ENCODE data around the gene MVB12B.

MVB12B gene

DNA sequence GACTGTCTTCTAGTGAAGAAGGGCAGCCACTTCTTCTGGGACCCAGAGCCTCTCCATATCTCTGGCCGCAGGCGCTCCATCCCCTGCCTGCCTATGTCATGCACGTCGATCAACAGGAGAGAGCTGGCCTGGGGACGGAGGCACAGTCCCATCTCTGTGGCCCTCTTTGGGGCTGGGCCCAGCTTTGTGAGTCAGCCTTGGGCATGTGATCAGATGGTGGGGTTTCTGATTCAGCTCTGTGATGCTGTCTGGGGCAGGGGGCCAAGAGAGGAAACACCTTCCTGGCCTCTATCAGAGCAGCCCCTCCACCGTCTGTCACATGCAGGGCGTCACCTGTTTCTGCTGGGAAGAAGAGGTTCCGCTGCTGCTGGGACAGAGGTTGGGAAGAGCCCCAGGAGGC, 72.6 kb downstream of the MVB12B start:
- TF ChIP-seq POLR2A (IDR thresholded peaks at IDR 0.05; ENCODE audit: low read length) (no peak), GATA1 (IDR thresholded peaks at IDR 0.05; ENCODE audit: low read depth, low read length) (no peak)
- no peak for DNase-seq

GRCh38 chr9:126399789-126400188, 73.2 kb downstream of the MVB12B start:
- TF ChIP-seq GATA1 (IDR thresholded peaks at IDR 0.05; ENCODE audit: low read depth, low read length) (no peak), POLR2A (IDR thresholded peaks at IDR 0.05; ENCODE audit: low read length) (no peak)
- no peak for DNase-seq

DNA sequence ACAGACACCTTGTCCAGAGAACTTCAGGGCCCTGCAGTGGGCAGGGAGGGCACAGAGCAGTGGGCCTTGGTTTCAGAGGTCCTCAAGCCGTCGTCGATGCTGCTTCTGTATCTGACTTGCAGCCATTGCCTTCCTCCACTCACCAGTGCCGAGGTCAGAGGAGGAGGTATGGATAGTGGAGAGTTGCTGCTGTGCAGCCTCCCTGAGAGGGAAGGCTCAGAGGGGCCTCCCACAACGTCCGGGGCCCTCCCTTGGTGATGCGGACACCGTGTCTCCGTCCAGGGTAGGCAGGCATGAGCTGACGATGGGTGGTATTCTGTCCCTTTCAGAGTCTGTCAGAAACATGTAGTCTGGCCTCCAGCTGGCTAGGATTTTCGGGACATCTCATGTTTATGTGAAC, 73.9 kb downstream of the MVB12B start:
- no peak for DNase-seq
- TF ChIP-seq GATA1 (IDR thresholded peaks at IDR 0.05; ENCODE audit: low read depth, low read length) (no peak), POLR2A (IDR thresholded peaks at IDR 0.05; ENCODE audit: low read length) (no peak)

DNA sequence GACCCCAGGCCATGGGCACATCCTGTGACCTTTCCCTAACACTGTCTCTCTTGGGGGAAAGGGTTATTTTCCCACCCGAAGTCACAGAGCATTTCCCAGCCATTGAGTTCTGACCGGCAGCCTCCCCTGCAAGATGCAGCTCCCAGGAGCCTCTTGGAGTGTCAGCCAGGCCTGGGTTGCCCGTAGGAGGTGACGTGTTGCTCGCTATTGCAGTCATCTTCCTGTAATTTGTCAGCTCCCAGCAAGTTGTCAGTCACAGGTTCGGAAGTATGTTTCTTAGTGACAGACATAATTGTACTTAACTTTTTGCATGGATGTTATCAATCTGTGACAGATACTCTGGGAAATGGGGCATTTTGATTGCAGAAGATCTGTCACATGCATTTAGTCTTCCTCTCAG, 74.5 kb downstream of the MVB12B start:
- no peak for DNase-seq
- TF ChIP-seq POLR2A (IDR thresholded peaks at IDR 0.05; ENCODE audit: low read length) (no peak), GATA1 (IDR thresholded peaks at IDR 0.05; ENCODE audit: low read depth, low read length) (no peak)

GRCh38 chr9:126401581-126401980, 75.0 kb downstream of the MVB12B start:
- DNase-seq, result no peak
- TF ChIP-seq GATA1 (IDR thresholded peaks at IDR 0.05; ENCODE audit: low read depth, low read length), result no peak
- no peak for TF ChIP-seq POLR2A (IDR thresholded peaks at IDR 0.05; ENCODE audit: low read length)

DNA sequence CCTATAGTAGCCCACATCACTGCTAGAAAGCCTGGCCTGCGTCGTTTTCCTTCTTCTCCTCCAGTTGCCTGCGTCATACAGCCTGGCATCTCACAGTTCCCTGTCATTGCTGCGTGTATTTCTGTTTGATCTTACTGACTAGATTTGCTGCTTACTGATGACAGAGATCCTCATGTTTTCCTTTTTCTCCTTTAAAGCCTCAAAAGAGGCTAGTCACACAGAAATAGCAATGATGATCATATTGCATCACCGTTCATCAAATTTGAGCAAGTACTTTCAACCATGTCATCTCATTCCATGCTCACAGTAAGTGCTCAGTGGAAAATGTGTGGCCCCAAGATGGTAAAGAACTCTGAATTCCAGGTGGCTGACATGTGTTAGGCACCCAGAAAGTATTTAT, 76.8 kb downstream of the MVB12B start:
- DNase-seq, result no peak
- TF ChIP-seq POLR2A (IDR thresholded peaks at IDR 0.05; ENCODE audit: low read length) (no peak), GATA1 (IDR thresholded peaks at IDR 0.05; ENCODE audit: low read depth, low read length) (no peak)

GRCh38 chr9:126404459-126404858, 77.8 kb downstream of the MVB12B start:
- no peak for DNase-seq
- no peak for TF ChIP-seq GATA1 (IDR thresholded peaks at IDR 0.05; ENCODE audit: low read depth, low read length)
- TF ChIP-seq POLR2A (IDR thresholded peaks at IDR 0.05; ENCODE audit: low read length), result no peak

DNA sequence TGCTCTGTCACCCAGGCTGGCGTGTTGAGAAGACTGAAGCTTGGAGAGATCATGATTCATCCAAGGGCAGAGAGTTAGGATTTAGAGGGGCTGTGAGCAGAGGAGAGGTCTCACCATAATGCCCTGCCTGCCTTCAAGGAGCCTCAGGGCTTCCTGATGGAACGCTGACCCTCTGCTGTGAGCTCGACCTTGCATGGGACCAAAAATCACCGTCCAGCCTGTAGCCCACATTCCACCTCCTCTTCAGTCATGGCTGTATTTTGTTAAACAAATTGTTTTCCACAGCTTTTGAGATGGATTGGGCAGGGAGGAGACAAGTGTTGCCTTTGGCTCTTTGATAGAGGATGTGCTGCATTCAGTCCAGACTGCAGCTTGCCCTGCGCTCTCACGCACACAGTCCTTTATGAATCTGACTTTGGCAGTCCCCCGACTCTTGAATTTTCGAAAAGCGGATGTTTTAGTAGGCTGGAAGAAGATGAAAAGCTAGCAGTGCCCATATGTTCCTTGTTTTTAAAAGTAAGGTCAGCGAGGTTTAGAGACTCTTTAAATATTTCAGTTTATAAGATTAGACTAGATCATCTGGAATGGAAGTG, 79.5 kb downstream of the MVB12B start:
- no peak for TF ChIP-seq POLR2A (IDR thresholded peaks at IDR 0.05; ENCODE audit: low read length)
- TF ChIP-seq GATA1 (IDR thresholded peaks at IDR 0.05; ENCODE audit: low read depth, low read length), result no peak
- DNase-seq, result no peak

GRCh38 chr9:126407114-126407870, 80.7 kb downstream of the MVB12B start:
- no peak for DNase-seq
- no peak for TF ChIP-seq GATA1 (IDR thresholded peaks at IDR 0.05; ENCODE audit: low read depth, low read length)
- no peak for TF ChIP-seq POLR2A (IDR thresholded peaks at IDR 0.05; ENCODE audit: low read length)

- no peak for TF ChIP-seq POLR2A (IDR thresholded peaks at IDR 0.05; ENCODE audit: low read length)
- TF ChIP-seq GATA1 (IDR thresholded peaks at IDR 0.05; ENCODE audit: low read depth, low read length), result no peak
- DNase-seq, result no peak
These were observed 81.4 kb downstream of the MVB12B start for GRCh38 chr9:126408004-126408403.

DNA sequence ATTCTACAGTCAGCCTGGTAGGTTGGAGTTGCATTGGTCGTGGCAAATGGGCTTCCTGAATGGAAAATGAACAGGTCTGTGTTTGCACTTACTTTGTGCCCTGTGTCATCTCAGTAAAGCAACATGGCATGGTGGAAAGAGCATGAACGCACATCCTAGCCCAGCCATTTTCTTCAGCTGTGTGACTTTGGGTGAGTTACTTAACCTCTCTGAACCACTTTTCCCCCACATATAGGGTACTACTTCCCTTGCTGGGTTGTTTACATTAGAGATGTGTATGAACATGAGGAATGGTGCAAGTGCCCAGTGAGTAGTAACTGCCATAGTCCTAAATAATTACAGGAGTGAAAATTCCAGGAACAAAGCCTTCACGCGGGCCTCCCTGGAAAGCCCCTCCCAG, 83.6 kb downstream of the MVB12B start:
- TF ChIP-seq GATA1 (IDR thresholded peaks at IDR 0.05; ENCODE audit: low read depth, low read length) (no peak), POLR2A (IDR thresholded peaks at IDR 0.05; ENCODE audit: low read length) (no peak)

DNA sequence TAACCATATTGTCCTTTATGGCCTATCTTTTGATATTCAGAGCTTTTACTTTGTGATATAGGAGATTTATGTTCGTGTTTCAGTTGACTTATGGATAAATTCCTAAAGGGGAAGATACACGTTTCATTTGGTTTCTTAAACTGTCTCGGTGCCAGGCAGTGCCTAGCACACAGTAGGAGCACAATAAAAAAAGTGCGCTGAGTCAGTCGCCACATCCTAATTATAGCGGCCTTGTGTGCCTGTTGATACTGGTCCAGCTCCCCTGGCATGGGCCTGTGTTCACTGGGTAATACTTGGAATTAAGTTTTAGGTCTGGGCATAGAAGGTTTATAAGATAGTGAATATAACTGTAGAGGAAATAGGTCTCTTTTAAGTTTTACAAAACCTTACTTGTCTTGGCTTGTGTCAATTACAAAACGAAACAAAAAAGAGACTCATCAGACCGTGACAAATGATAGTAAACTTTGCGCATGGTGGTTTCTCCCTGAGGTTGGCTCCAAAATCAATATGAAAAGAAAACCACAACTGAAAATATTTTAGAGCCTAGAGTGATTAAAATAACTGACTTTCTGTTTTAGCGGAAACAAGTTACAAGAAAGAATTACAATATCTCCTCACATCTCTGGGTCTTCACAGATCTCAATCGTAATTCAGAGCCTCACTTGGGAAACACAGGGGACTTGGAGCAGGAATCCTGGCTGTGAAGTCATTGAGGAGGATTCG, 84.8 kb downstream of the MVB12B start:
- DNase-seq, result no peak
- TF ChIP-seq POLR2A (IDR thresholded peaks at IDR 0.05; ENCODE audit: low read length), result no peak
- TF ChIP-seq GATA1 (IDR thresholded peaks at IDR 0.05; ENCODE audit: low read depth, low read length), result no peak

More for the DNA sequence above, 83.6 kb downstream of the MVB12B start:
- no peak for DNase-seq

DNA sequence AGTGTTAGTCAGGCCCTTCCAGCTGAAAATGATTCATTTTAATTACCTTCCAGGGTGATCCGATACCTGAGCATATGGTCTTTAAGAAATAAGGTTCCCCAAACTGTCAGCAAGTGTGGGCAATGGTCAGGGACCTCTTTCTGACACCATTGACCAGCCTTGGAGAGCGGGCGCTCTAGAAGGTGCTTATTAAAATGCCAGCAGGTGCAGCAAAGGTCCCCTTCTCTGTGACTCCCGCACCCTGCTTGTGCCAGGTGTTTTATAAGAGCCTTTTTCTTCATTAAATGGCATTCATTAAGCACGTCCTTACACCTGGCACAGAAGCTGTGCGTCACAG, 85.3 kb downstream of the MVB12B start:
- no peak for DNase-seq
- TF ChIP-seq GATA1 (IDR thresholded peaks at IDR 0.05; ENCODE audit: low read depth, low read length) (no peak), POLR2A (IDR thresholded peaks at IDR 0.05; ENCODE audit: low read length) (no peak)

GRCh38 chr9:126412905-126413304, 86.3 kb downstream of the MVB12B start:
- no peak for DNase-seq
- TF ChIP-seq GATA1 (IDR thresholded peaks at IDR 0.05; ENCODE audit: low read depth, low read length) (no peak), POLR2A (IDR thresholded peaks at IDR 0.05; ENCODE audit: low read length) (no peak)

Measured in erythroblast (primary cell).